A673 (cell line): ENCODE data around the gene DAB2IP. TPM values are rescaled to one million over a fixed set of nuclear protein-coding genes. Genes with fewer than 3 reads are reported as not detected.

Experiments
- BruUV-seq: library from RNA; stranded (reverse); fragments of 400-500 nt; replicated peaks from 2 replicates; lab custom pipeline; 2021; lab: Mats Ljungman, UMichigan
- CTCF ChIA-PET: fragments of 300-600 bp; sonication (Branson Sonifier 250); formaldehyde crosslinking; loops from one replicate; lab custom pipeline; 2022; ENCODE audit warnings: antibody characterized with exemption; lab: Charles Lee
- POLR2A ChIA-PET: fragments of 300-600 bp; sonication (Branson Sonifier 250); formaldehyde crosslinking; loops from one replicate; lab custom pipeline; 2022; ENCODE audit warnings: antibody characterized with exemption; ENCODE audit not compliant: low non-redundant PET; lab: Charles Lee
- DNase-seq: peaks from one replicate; pipeline ENCODE4 v3.0.0-alpha.2; 2015; ENCODE audit warnings: low spot score
- H3K27ac ChIP-seq: fragments of 200-600 bp; sonication (generic); 2 replicates; pipeline ENCODE4 v1.5.1; 2016; ENCODE audit warnings: mixed run types, low read depth, mild to moderate bottlenecking, mixed read lengths, antibody characterized with exemption, low read length; ENCODE audit not compliant: poor library complexity, severe bottlenecking
- H3K27me3 ChIP-seq: fragments of 200-600 bp; sonication (generic); replicated peaks from 2 replicates; pipeline ENCODE4 v1.6.1; 2017; ENCODE audit warnings: mixed run types, low read depth, mild to moderate bottlenecking, mixed read lengths, antibody characterized with exemption, low read length; ENCODE audit not compliant: insufficient read depth, poor library complexity
- H3K36me3 ChIP-seq: fragments of 200-600 bp; sonication (generic); 2 replicates; pipeline ENCODE4 v1.6.1; 2016; ENCODE audit warnings: mixed run types, mild to moderate bottlenecking, mixed read lengths, antibody characterized with exemption, low read length; ENCODE audit not compliant: insufficient read depth, poor library complexity, severe bottlenecking
- H3K4me1 ChIP-seq: fragments of 200-600 bp; sonication (generic); 2 replicates; pipeline ENCODE4 v1.6.1; 2017; ENCODE audit warnings: mixed run types, mild to moderate bottlenecking, mixed read lengths, antibody characterized with exemption, low read length; ENCODE audit not compliant: insufficient read depth, poor library complexity, severe bottlenecking
- H3K4me3 ChIP-seq: fragments of 200-600 bp; sonication (generic); 2 replicates; pipeline ENCODE4 v1.5.1; 2016; ENCODE audit warnings: low read depth, mixed run types, mild to moderate bottlenecking, mixed read lengths, low read length; ENCODE audit not compliant: poor library complexity, severe bottlenecking
- H3K9me3 ChIP-seq: fragments of 200-600 bp; sonication (generic); 2 replicates; pipeline ENCODE4 v1.6.1; 2016; ENCODE audit warnings: mixed run types, low read depth, mild to moderate bottlenecking, mixed read lengths, antibody characterized with exemption, low read length; ENCODE audit not compliant: poor library complexity, severe bottlenecking
- CTCF ChIP-seq: fragments of 300-800, 200-600 bp; sonication (generic); conservative IDR thresholded peaks from 2 replicates; pipeline ENCODE4 v1.5.1; 2017; ENCODE audit warnings: low read depth, mild to moderate bottlenecking, antibody characterized with exemption, low read length, moderate library complexity, mixed read lengths
- EZH2 ChIP-seq: fragments of 200-600 bp; sonication (generic); IDR thresholded peaks from 2 replicates; pipeline ENCODE4 v1.6.1; 2017; ENCODE audit warnings: borderline replicate concordance, low read depth, mild to moderate bottlenecking, mixed read lengths, antibody characterized with exemption, low read length; ENCODE audit not compliant: poor library complexity, severe bottlenecking
- intact Hi-C: fragments of 100-400 bp; cut with micrococcal nuclease; formaldehyde crosslinking; loops from one replicate; pipeline ENCODE4 v1.10.0; 2022; ENCODE audit not compliant: unreplicated experiment
- total RNA-seq: library from RNA; stranded (reverse); gene quantifications from 2 replicates; pipeline ENCODE4 v1.2.3, GENCODE V29; 2021

Gene DAB2IP
- total RNA-seq, 1 experiment from 2014 or later = 34.5 TPM

DNA sequence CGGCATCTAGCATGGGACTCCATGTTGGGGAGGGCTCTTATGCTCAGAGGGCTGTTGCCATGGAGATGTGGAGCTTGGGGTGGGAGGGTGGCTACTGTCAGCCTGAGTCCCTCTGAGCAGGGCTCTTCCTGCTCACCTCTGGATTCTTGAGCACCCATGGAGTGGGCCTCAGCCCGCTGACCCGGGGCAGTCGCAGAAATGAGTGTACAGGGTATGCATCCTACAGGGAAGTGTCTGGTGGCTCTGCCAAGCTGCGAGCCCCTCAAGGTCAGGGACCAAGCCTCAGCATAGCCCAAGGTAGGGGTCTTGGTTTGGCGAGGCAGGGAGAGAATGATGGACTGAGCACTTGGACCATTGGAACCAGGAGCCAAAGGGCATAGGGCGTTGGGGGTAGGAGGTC, 104.1 kb downstream of the DAB2IP start:
- DNase-seq = no peak
- Histone ChIP-seq H3K27ac (no peak overlapping the region), H3K27me3 (no peaks in the 10 kb centered on the region), H3K4me3 (no peak overlapping the region), H3K9me3 (no peaks in the 10 kb centered on the region), H3K36me3 (peaks cover 4% of the 10 kb centered on the region), H3K4me1 (no peaks in the 10 kb centered on the region)
- POLR2A ChIA-PET = no interaction called here
- CTCF ChIA-PET = no interaction called here
- no TSS peak for BruUV-seq
- TF ChIP-seq CTCF (no peak), EZH2 (no peak)
- intact Hi-C loops = no loop called here

- ChIA-PET POLR2A (no interaction called here), CTCF (no interaction called here)
- Histone ChIP-seq H3K4me3 (no peak overlapping the region), H3K4me1 (no peaks in the 10 kb centered on the region), H3K27me3 (no peaks in the 10 kb centered on the region), H3K9me3 (no peaks in the 10 kb centered on the region), H3K27ac (no peak overlapping the region), H3K36me3 (peaks cover 4% of the 10 kb centered on the region)
- no peak for DNase-seq
- BruUV-seq = no TSS peak
- intact Hi-C loops = no loop called here
- no peak for TF ChIP-seq CTCF
- TF ChIP-seq EZH2 = no peak
Measured at GRCh38 chr9:121756474-121757280, 105.2 kb downstream of the DAB2IP start.

DNA sequence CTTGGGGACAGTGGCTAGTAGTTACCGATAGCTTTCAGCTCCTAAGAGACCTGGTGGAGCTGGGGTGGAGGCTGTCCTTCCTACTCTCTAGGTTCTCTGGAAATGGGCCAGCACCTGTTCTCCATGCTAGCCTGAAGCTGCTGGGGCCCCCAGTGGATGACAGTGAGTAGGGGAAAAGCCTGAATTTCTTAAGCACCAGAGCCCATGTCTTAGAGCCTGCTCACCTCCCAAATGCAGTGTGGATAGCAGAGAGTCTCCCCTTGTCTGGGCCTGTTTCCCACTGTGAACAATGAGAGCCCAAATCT, 105.8 kb downstream of the DAB2IP start:
- DNase-seq = no peak
- no peaks in the 10 kb centered on the region for H3K27me3 ChIP-seq
- intact Hi-C loops = no loop called here
- no TSS peak for BruUV-seq
- no peak overlapping the region for H3K4me3 ChIP-seq
- TF ChIP-seq EZH2 = no peak
- TF ChIP-seq CTCF = no peak
- H3K4me1 ChIP-seq = no peaks in the 10 kb centered on the region
- CTCF ChIA-PET = no interaction called here
- no peaks in the 10 kb centered on the region for H3K9me3 ChIP-seq
- peaks cover 4% of the 10 kb centered on the region for H3K36me3 ChIP-seq
- POLR2A ChIA-PET = no interaction called here
- H3K27ac ChIP-seq = no peak overlapping the region
